ENCODE results near the gene NUDT8. TPM values are rescaled to one million over a fixed set of nuclear protein-coding genes. Genes with fewer than 3 reads are reported as not detected.

The NUDT8 gene
- polyA plus RNA-seq, 1 of the 3 experiments (the other 2 are of a cell fraction): 2.7 TPM

GRCh38 chr11:67634366-67635230, 4.9 kb upstream of the NUDT8 start:
- H3K79me2 ChIP-seq (ENCODE audit: insufficient read depth): no peaks in the 10 kb centered on the region
- DNase-seq: no peak
- H3K9ac ChIP-seq: no peak overlapping the region
- TF ChIP-seq RFX5 (IDR thresholded peaks at IDR 0.05; ENCODE audit: low read length): no peak
- no peak for TF ChIP-seq FOXJ3 (CRISPR knock-in tag; IDR thresholded peaks at IDR 0.05)
- TF ChIP-seq ELF1 (IDR thresholded peaks at IDR 0.05): no peak
- TF ChIP-seq RXRA (IDR thresholded peaks at IDR 0.05; ENCODE audit: borderline replicate concordance, low read depth): no peak
- TF ChIP-seq SMC3 (IDR thresholded peaks at IDR 0.05; ENCODE audit: low read depth, low read length): no peak
- no peak for TF ChIP-seq MEF2A (IDR thresholded peaks at IDR 0.05; ENCODE audit: borderline replicate concordance, low read depth)
- no peak for TF ChIP-seq RAD21 (IDR thresholded peaks at IDR 0.05; ENCODE audit: low read length)
- no peak for TF ChIP-seq POLR2AphosphoS5 (IDR thresholded peaks at IDR 0.05; ENCODE audit: low read depth, low read length)
- no peak for TF ChIP-seq ZBTB33 (IDR thresholded peaks at IDR 0.05; ENCODE audit: borderline replicate concordance, low read depth)
- TF ChIP-seq GATA2 (CRISPR knock-in tag; IDR thresholded peaks at IDR 0.05): no peak
- TF ChIP-seq MAX (IDR thresholded peaks at IDR 0.05; ENCODE audit: low read depth): no peak
- TF ChIP-seq, protein P1, sequence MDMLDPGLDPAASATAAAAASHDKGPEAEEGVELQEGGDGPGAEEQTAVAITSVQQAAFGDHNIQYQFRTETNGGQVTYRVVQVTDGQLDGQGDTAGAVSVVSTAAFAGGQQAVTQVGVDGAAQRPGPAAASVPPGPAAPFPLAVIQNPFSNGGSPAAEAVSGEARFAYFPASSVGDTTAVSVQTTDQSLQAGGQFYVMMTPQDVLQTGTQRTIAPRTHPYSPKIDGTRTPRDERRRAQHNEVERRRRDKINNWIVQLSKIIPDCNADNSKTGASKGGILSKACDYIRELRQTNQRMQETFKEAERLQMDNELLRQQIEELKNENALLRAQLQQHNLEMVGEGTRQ (IDR thresholded peaks at IDR 0.05; ENCODE audit: borderline replicate concordance, low read depth, low read length): no peak
- no peak for TF ChIP-seq GABPA (IDR thresholded peaks at IDR 0.05; ENCODE audit: low read depth)
- no peak for TF ChIP-seq MXI1 (IDR thresholded peaks at IDR 0.05; ENCODE audit: low read depth, low read length)
- TF ChIP-seq, protein P2, sequence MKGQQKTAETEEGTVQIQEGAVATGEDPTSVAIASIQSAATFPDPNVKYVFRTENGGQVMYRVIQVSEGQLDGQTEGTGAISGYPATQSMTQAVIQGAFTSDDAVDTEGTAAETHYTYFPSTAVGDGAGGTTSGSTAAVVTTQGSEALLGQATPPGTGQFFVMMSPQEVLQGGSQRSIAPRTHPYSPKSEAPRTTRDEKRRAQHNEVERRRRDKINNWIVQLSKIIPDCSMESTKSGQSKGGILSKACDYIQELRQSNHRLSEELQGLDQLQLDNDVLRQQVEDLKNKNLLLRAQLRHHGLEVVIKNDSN (IDR thresholded peaks at IDR 0.05; ENCODE audit: borderline replicate concordance, low read depth): no peak
- TF ChIP-seq TAF1 (IDR thresholded peaks at IDR 0.05; ENCODE audit: borderline replicate concordance, low read depth, low read length): no peak
- TF ChIP-seq, protein P3, sequence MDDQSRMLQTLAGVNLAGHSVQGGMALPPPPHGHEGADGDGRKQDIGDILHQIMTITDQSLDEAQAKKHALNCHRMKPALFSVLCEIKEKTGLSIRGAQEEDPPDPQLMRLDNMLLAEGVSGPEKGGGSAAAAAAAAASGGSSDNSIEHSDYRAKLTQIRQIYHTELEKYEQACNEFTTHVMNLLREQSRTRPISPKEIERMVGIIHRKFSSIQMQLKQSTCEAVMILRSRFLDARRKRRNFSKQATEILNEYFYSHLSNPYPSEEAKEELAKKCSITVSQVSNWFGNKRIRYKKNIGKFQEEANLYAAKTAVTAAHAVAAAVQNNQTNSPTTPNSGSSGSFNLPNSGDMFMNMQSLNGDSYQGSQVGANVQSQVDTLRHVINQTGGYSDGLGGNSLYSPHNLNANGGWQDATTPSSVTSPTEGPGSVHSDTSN (IDR thresholded peaks at IDR 0.05): no peak
- no peak for TF ChIP-seq FOXM1 (IDR thresholded peaks at IDR 0.05; ENCODE audit: low read depth)
- no peak overlapping the region for H2AFZ ChIP-seq (ENCODE audit: low read depth)
- H3F3A ChIP-seq (replicated peaks; ENCODE audit: insufficient read depth): no peaks in the 10 kb centered on the region
- H3K27me3 ChIP-seq (ENCODE audit: insufficient read depth): no peaks in the 10 kb centered on the region
- no peaks in the 10 kb centered on the region for H3K36me3 ChIP-seq (replicated peaks in 1 of 2; ENCODE audit: control insufficient read depth in 1 of 2, insufficient read depth in 2 of 2, low read length in 1 of 2)
- peaks cover 0 to 10% of the 10 kb centered on the region in 2 experiments; a peak in 1 of 4 replicates for H3K4me1 ChIP-seq (ENCODE audit: control insufficient read depth in 1 of 2, insufficient read depth in 2 of 2, low read depth in 1 of 2, low read length in 1 of 2)
- CTCF ChIA-PET: interaction anchor here (17.8 kb wide), 1 partner anchor 19 kb away, joined by 308 read pairs; the partner anchor contains the start of gene ACY3
- POLR2A ChIA-PET: no interaction called here
- no peak overlapping the region for H3K4me3 ChIP-seq (ENCODE audit: low read depth in 2 of 2, low read length in 1 of 2)
- H3K27ac ChIP-seq (ENCODE audit: low read depth in 2 of 2, low read length in 1 of 2): no peak overlapping the region
- no peaks in the 10 kb centered on the region for H4K20me1 ChIP-seq (ENCODE audit: insufficient read depth)
- H3K4me2 ChIP-seq: no peak overlapping the region
- no peaks in the 10 kb centered on the region for H3K9me3 ChIP-seq
- H3K9me2 ChIP-seq: no peaks in the 10 kb centered on the region
- WGBS (ENCODE audit: low lambda C conversion rate): 74% methylated on average over 14 of the region's 20 CpGs

Data from SK-N-SH (cell line).